Spleen (tissue), 11 donors: ENCODE measurements around the gene RNFT2. TPM values are rescaled to one million over a fixed set of nuclear protein-coding genes. Genes with fewer than 3 reads are reported as not detected.
"Not testable (repeated sequence)": the region's sequence is repeated elsewhere in the genome, so short reads cannot be mapped to it uniquely, and the experiment has no call there.

Source experiments
- DNase-seq: peaks from one replicate; pipeline ENCODE4 v3.0.0-alpha.2; 2020
- H3K27ac ChIP-seq, 8 donors: fragments of 200-600 bp; sonication (generic) in 7 of 8; 1 replicate in 4 of 8; 2 replicates in 4 of 8; pipeline versions ENCODE4 v1.5.0 to v1.8.0; 2016 to 2021; ENCODE audit warnings: inconsistent platforms in 4 of 8, mild to moderate bottlenecking in 4 of 8, moderate library complexity in 1 of 8
- H3K27me3 ChIP-seq, 7 donors: fragments of 200-600 bp; sonication (generic) in 6 of 7; replicated peaks in 1 of 7; 1 replicate in 4 of 7; 2 replicates in 3 of 7; pipeline versions ENCODE4 v1.5.0 to v1.8.0; 2016 to 2021; ENCODE audit warnings: inconsistent platforms in 3 of 7, mild to moderate bottlenecking in 1 of 7
- H3K36me3 ChIP-seq, 6 donors: fragments of 200-600 bp; sonication (generic) in 5 of 6; 1 replicate in 4 of 6; 2 replicates in 2 of 6; pipeline versions ENCODE4 v1.5.0 to v1.8.0; 2016 to 2021; ENCODE audit warnings: inconsistent platforms in 2 of 6
- H3K4me1 ChIP-seq, 6 donors: fragments of 200-600 bp; sonication (generic) in 5 of 6; 1 replicate in 3 of 6; 2 replicates in 3 of 6; pipeline versions ENCODE4 v1.5.0 to v1.8.0; 2016 to 2021; ENCODE audit warnings: inconsistent platforms in 3 of 6
- H3K4me3 ChIP-seq, 8 donors: fragments of 200-600 bp; sonication (generic) in 7 of 8; 1 replicate in 4 of 8; 2 replicates in 4 of 8; pipeline versions ENCODE4 v1.5.0 to v1.8.0; 2016 to 2021; ENCODE audit warnings: inconsistent platforms in 4 of 8, mild to moderate bottlenecking in 4 of 8, moderate library complexity in 2 of 8
- H3K9me3 ChIP-seq, 8 donors: fragments of 200-600 bp; sonication (generic) in 7 of 8; 1 replicate in 4 of 8; 2 replicates in 4 of 8; pipeline versions ENCODE4 v1.5.0 to v1.8.0; 2016 to 2021; ENCODE audit warnings: inconsistent platforms in 4 of 8
- CTCF ChIP-seq, 11 experiments: fragments of 200-600 bp in 7 of 11; fragments of 450-650 bp in 4 of 11; sonication (generic) in 4 of 11; IDR thresholded peaks in 8 of 11; conservative IDR thresholded peaks in 3 of 11; 1 replicate in 7 of 11; 2 replicates in 4 of 11; pipeline versions ENCODE4 v1.4.0 to v1.8.0; 2016 to 2021; ENCODE audit warnings: antibody characterized with exemption in 11 of 11, inconsistent platforms in 4 of 11, mild to moderate bottlenecking in 1 of 11
- POLR2A ChIP-seq, 3 donors: fragments of 450-650 bp; IDR thresholded peaks; one replicate each; pipeline ENCODE4 v1.5.1; 2017; ENCODE audit warnings: antibody characterized with exemption in 3 of 3, mild to moderate bottlenecking in 1 of 3
- POLR2AphosphoS5 ChIP-seq, 3 donors: sonication (generic); formaldehyde crosslinking; IDR thresholded peaks; one replicate each; pipeline ENCODE4 v1.5.1; 2017; ENCODE audit warnings: antibody characterized with exemption in 3 of 3
- WGBS, 5 donors: extraction: QIAGEN DNeasy Blood & Tissue Kit in 3 of 5; methylation state at CpG; one replicate each; pipeline versions ENCODE4 v1.1.5 to v1.1.7; 2013 to 2018; 5-methylcytosine and 5-hydroxymethylcytosine counted together
- intact Hi-C: fragments of 100-400 bp; cut with DNase I; formaldehyde crosslinking; loops from one replicate; pipeline ENCODE4 v1.15.0; 2023; ENCODE audit warnings: low total_unique reads
- polyA plus RNA-seq, 3 donors: library from polyadenylated mRNA; stranded (reverse); fragments of 200-250 nt; gene quantifications; one replicate each; pipeline ENCODE4 v1.2.1, GENCODE V29; 2013
- total RNA-seq, 7 donors: library from RNA; depleted of rRNA in 3 of 7; stranded (reverse); fragments of >200 nt in 3 of 7; fragmentation: NEBNext Ultra II Directional in 4 of 7; extraction: Animal tissue kit (Norgen Biotek cat#: 25700) in 4 of 7; gene quantifications; one replicate each; pipeline versions ENCODE4 v1.1.0 to v1.2.1, GENCODE V29; 2016 to 2021
- donor health status: healthy with polysubstance abuse.
- donor health status: DM: no; HTN: no; CAD: no; lungs with moderate emphysema.
- donor health status: DM: no; HTN: no; CAD: no.
- donor health status: Bipolar disorder and iron deficiency.
- donor health status: healthy.
- donor health status: DM: no; HTN: no; CAD: no.
- donor health status: DM: yes; HTN: yes; CAD: no.

RNFT2 gene
- total and polyA plus RNA-seq, 10 donors: 1.9 to 6.0 (median 3.8) TPM

- intact Hi-C loops: no loop called here
- Histone ChIP-seq H3K4me3 (peak overlapping the region; percentile 71 to 93 (median 86)), H3K27me3 (no peaks in the 10 kb centered on the region), H3K27ac (peak overlapping the region; percentile 60 to 91 (median 81)), H3K36me3 (peaks cover 0 to 32% (median 9%) of the 10 kb centered on the region in 6 donors), H3K4me1 (peaks cover 16 to 41% (median 23%) of the 10 kb centered on the region in 6 donors), H3K9me3 (no peaks in the 10 kb centered on the region)
- DNase-seq: peak; percentile 80
- TF ChIP-seq POLR2AphosphoS5 (IDR thresholded peaks at IDR 0.05) (no peak), POLR2A (IDR thresholded peaks at IDR 0.05) (no peak), CTCF (IDR thresholded peaks at IDR 0.05 in 8 of 11, conservative IDR thresholded peaks at IDR 0.05 in 3 of 11) (no peak)
- WGBS, 5 donors: 2 to 6% (median 4%) methylated on average over 24 of the region's 24 CpGs
Measured at GRCh38 chr12:116736962-116737773, 947 bp upstream of the RNFT2 start.

- no peaks in the 10 kb centered on the region for H3K9me3 ChIP-seq
- no peak overlapping the region for H3K27ac ChIP-seq
- intact Hi-C loops: no loop called here
- peak overlapping the region in 1 of 8 donors; percentile 93 for H3K4me3 ChIP-seq
- peaks cover 16 to 39% (median 23%) of the 10 kb centered on the region in 6 donors for H3K4me1 ChIP-seq
- peaks cover 0 to 9% (median 6%) of the 10 kb centered on the region in 6 donors for H3K36me3 ChIP-seq
- DNase-seq: no peak
- TF ChIP-seq POLR2AphosphoS5 (IDR thresholded peaks at IDR 0.05) (no peak), POLR2A (IDR thresholded peaks at IDR 0.05) (no peak), CTCF (IDR thresholded peaks at IDR 0.05 in 8 of 11, conservative IDR thresholded peaks at IDR 0.05 in 3 of 11) (no peak)
- 83 to 96% (median 90%) methylated on average over 7 of the region's 7 CpGs for WGBS, 5 donors
- no peaks in the 10 kb centered on the region for H3K27me3 ChIP-seq
Measured at GRCh38 chr12:116739381-116739887, 1.3 kb downstream of the RNFT2 start.

- DNase-seq, H3K36me3 ChIP-seq, intact Hi-C loops, H3K27ac ChIP-seq, H3K27me3 ChIP-seq, H3K9me3 ChIP-seq, H3K4me3 ChIP-seq: not testable (repeated sequence)
- 78 to 88% (median 80%) methylated on average over 2 of the region's 2 CpGs for WGBS, 5 donors
- peaks cover 6 to 10% (median 9%) of the 10 kb centered on the region in 6 donors for H3K4me1 ChIP-seq
Measured at GRCh38 chr12:116742787-116743186, 4.7 kb downstream of the RNFT2 start.

GRCh38 chr12:116744766-116745165 lies 6.7 kb downstream of the RNFT2 start:
- Histone ChIP-seq H3K4me1 (no peaks in the 10 kb centered on the region), H3K27ac (no peak overlapping the region), H3K36me3 (no peaks in the 10 kb centered on the region), H3K27me3 (no peaks in the 10 kb centered on the region), H3K9me3 (no peaks in the 10 kb centered on the region), H3K4me3 (no peak overlapping the region)
- DNase-seq: no peak
- intact Hi-C loops: no loop called here
- WGBS, 5 donors: 45 to 74% (median 61%) methylated on average over 3 of the region's 3 CpGs
- no peak for TF ChIP-seq POLR2A (IDR thresholded peaks at IDR 0.05)
- no peak for TF ChIP-seq POLR2AphosphoS5 (IDR thresholded peaks at IDR 0.05)
- no peak for TF ChIP-seq CTCF (IDR thresholded peaks at IDR 0.05 in 8 of 11, conservative IDR thresholded peaks at IDR 0.05 in 3 of 11)
